K562 (cell line): ENCODE data around the gene IPPK. TPM values are rescaled to one million over a fixed set of nuclear protein-coding genes. Genes with fewer than 3 reads are reported as not detected.

ENCODE experiments used
- ATAC-seq: fragments of 200-7000 bp; cut with Tn5 transposase; 3 replicates; pipeline ENCODE4 v1.9.1; 2020; ENCODE audit warnings: moderate library complexity
- BruUV-seq: library from RNA; stranded (reverse); fragments of 400-500 nt; replicated peaks from 2 replicates; lab custom pipeline; 2021; lab: Mats Ljungman, UMichigan
- CTCF ChIA-PET: fragments of 300-600 bp; formaldehyde crosslinking; extraction: SDS; loops from one replicate; lab custom pipeline; 2021; ENCODE audit warnings: low intra/inter-chr PET ratio; lab: Yijun Ruan, JAX
- POLR2A ChIA-PET: fragments of 300-600, 350-650 bp; sonication (Branson Sonifier 250); formaldehyde crosslinking; extraction: SDS; loops from one replicate; lab custom pipeline; 2021; ENCODE audit warnings: antibody characterized with exemption, inconsistent platforms; lab: Yijun Ruan, JAX
- DNase-seq, 4 experiments: peaks; one replicate each; pipeline versions ENCODE4 v3.0.0 to v3.0.0-alpha.2; 2011 to 2018; ENCODE audit warnings: low spot score in 3 of 4, mixed read lengths in 3 of 4; ENCODE audit errors: extremely low read depth in 1 of 4
- FAIRE-seq: peaks from 2 replicates; lab custom pipeline; 2011; peaks lifted over from hg19 to GRCh38; lab: Jason Lieb, UNC
- H2AFZ ChIP-seq: 2 replicates; pipeline ENCODE4 v1.6.0; 2011; ENCODE audit warnings: low read depth, low read length, control low read depth, inconsistent platforms
- H3K27ac ChIP-seq: fragments of 200-600 bp; 3 replicates; pipeline ENCODE4 v1.8.0; 2011; ENCODE audit warnings: low read depth, mild to moderate bottlenecking, control low read depth, inconsistent platforms, low read length, moderate library complexity, mixed read lengths; ENCODE audit errors: extremely low read depth
- H3K27me3 ChIP-seq, 2 experiments: fragments of 300-600 bp in 1 of 2; 2 replicates in 1 of 2; 3 replicates in 1 of 2; pipeline versions ENCODE4 v1.6.0 to v1.8.0; 2011; ENCODE audit warnings: inconsistent platforms in 2 of 2, low read length in 2 of 2, mild to moderate bottlenecking in 1 of 2, mixed read lengths in 1 of 2, moderate library complexity in 1 of 2; ENCODE audit not compliant: control insufficient read depth in 2 of 2, insufficient read depth in 2 of 2
- H3K36me3 ChIP-seq: fragments of 300-600 bp; 3 replicates; pipeline ENCODE4 v1.8.0; 2011; ENCODE audit warnings: mild to moderate bottlenecking, low read length, inconsistent platforms; ENCODE audit not compliant: control insufficient read depth, insufficient read depth
- H3K4me1 ChIP-seq, 2 experiments: fragments of 200-600 bp in 1 of 2; replicated peaks in 1 of 2; 2 replicates in 1 of 2; 3 replicates in 1 of 2; pipeline versions ENCODE4 v1.5.1 to v1.8.0; 2011; ENCODE audit warnings: inconsistent platforms in 2 of 2, low read length in 2 of 2, mild to moderate bottlenecking in 1 of 2, mixed read lengths in 1 of 2, moderate library complexity in 1 of 2; ENCODE audit not compliant: control insufficient read depth in 2 of 2, insufficient read depth in 2 of 2
- H3K4me2 ChIP-seq: 2 replicates; pipeline ENCODE4 v1.6.1; 2011; ENCODE audit warnings: low read length, control low read depth, inconsistent platforms, mixed read lengths; ENCODE audit not compliant: insufficient read depth
- H3K4me3 ChIP-seq: fragments of 200-600 bp; sonication (generic), shearing (Covaris generic); 2 replicates; pipeline ENCODE4 v1.5.1; 2016; ENCODE audit warnings: control low read depth, inconsistent platforms
- H3K79me2 ChIP-seq: fragments of 200-600 bp; 3 replicates; pipeline ENCODE4 v1.8.0; 2011; ENCODE audit warnings: low read length, inconsistent platforms; ENCODE audit not compliant: control insufficient read depth, insufficient read depth
- H3K9ac ChIP-seq, 2 experiments: 2 replicates each; pipeline versions ENCODE4 v1.6.0 to v1.6.1; 2011; ENCODE audit warnings: low read depth in 2 of 2, low read length in 2 of 2, control low read depth in 1 of 2, inconsistent platforms in 1 of 2, mild to moderate bottlenecking in 1 of 2, mixed read lengths in 1 of 2; ENCODE audit not compliant: insufficient read depth in 1 of 2
- H3K9me1 ChIP-seq: one replicate; pipeline ENCODE4 v1.6.0; 2011; ENCODE audit warnings: inconsistent platforms, mild to moderate bottlenecking, low read length, moderate library complexity; ENCODE audit not compliant: control insufficient read depth, insufficient read depth
- H3K9me3 ChIP-seq: replicated peaks from 2 replicates; pipeline ENCODE4 v1.5.1; 2011; ENCODE audit warnings: low read depth, low read length, inconsistent platforms; ENCODE audit not compliant: control insufficient read depth, insufficient read depth
- H4K20me1 ChIP-seq: replicated peaks from 2 replicates; pipeline ENCODE4 v1.6.1; 2011; ENCODE audit warnings: low read length, inconsistent platforms, mixed read lengths; ENCODE audit not compliant: control insufficient read depth, insufficient read depth
- CBX1 ChIP-seq: sonication (generic); IDR thresholded peaks from 2 replicates; pipeline ENCODE4 v1.6.1; 2016; ENCODE audit warnings: antibody characterized with exemption, low read depth, mild to moderate bottlenecking
- E2F4 ChIP-seq: sonication (generic); formaldehyde crosslinking; IDR thresholded peaks from 2 replicates; pipeline ENCODE4 v1.8.0; 2022; ENCODE audit warnings: mild to moderate bottlenecking, low read depth, missing genetic modification reagents
- EP300 ChIP-seq: IDR thresholded peaks from 2 replicates; pipeline ENCODE4 v1.6.1; 2012; ENCODE audit warnings: low read length, improper control_type of control experiment
- FOXJ2 ChIP-seq: fragments of 200-800 bp; sonication (Bioruptor generic); IDR thresholded peaks from 2 replicates; pipeline ENCODE4 v1.6.1; 2016; ENCODE audit warnings: missing genetic modification characterization, missing compliant biosample characterization
- HOMEZ ChIP-seq: fragments of 250-450 bp; sonication (Bioruptor Pico); IDR thresholded peaks from 2 replicates; pipeline ENCODE4 v1.4.0; 2020; ENCODE audit warnings: mild to moderate bottlenecking, moderate library complexity
- HSF4 ChIP-seq: fragments of 250-450 bp; sonication (Bioruptor Pico); IDR thresholded peaks from 2 replicates; pipeline ENCODE4 v2.1.2; 2022; ENCODE audit warnings: mild to moderate bottlenecking, moderate library complexity, borderline replicate concordance
- KHSRP ChIP-seq: fragments of 450-650 bp; IDR thresholded peaks from 2 replicates; pipeline ENCODE4 v1.6.1; 2017
- NFYB ChIP-seq: IDR thresholded peaks from 2 replicates; pipeline ENCODE4 v1.6.1; 2011; ENCODE audit warnings: mild to moderate bottlenecking, moderate library complexity; ENCODE audit not compliant: insufficient read length; ENCODE audit errors: extremely low read depth
- RBM14 ChIP-seq: fragments of 200-400 bp; formaldehyde crosslinking; IDR thresholded peaks from 2 replicates; pipeline ENCODE4 v1.6.1; 2018; ENCODE audit warnings: low read depth, mild to moderate bottlenecking, low read length, moderate library complexity, borderline replicate concordance; ENCODE audit not compliant: insufficient read depth
- RHOXF2B ChIP-seq: fragments of 250-450 bp; sonication (Bioruptor Pico); conservative IDR thresholded peaks from 2 replicates; pipeline ENCODE4 v1.5.1; 2021
- ZNF133 ChIP-seq: fragments of 250-450 bp; sonication (Bioruptor Pico); IDR thresholded peaks from 2 replicates; pipeline ENCODE4 v1.4.0; 2020; ENCODE audit warnings: mild to moderate bottlenecking
- ZNF507 ChIP-seq: conservative IDR thresholded peaks from 2 replicates; pipeline ENCODE4 v1.6.1; 2017; ENCODE audit warnings: missing genetic modification characterization, missing compliant biosample characterization
- ZNF609 ChIP-seq: sonication (generic); formaldehyde crosslinking; IDR thresholded peaks from 2 replicates; pipeline ENCODE4 v1.8.1; 2023; ENCODE audit warnings: missing genetic modification reagents, mild to moderate bottlenecking, borderline replicate concordance
- ZNF695 ChIP-seq: fragments of 450-650 bp; formaldehyde crosslinking; IDR thresholded peaks from 2 replicates; pipeline ENCODE4 v1.4.0; 2020; ENCODE audit warnings: mild to moderate bottlenecking, moderate library complexity
- WGBS: fragments of 100-300 bp; shearing (Covaris generic); methylation state at CpG from one replicate; pipeline ENCODE4 v1.1.6; 2016; ENCODE audit warnings: low coverage, mixed read lengths; ENCODE audit not compliant: insufficient coverage; ENCODE audit errors: missing lambda C conversion rate; 5-methylcytosine and 5-hydroxymethylcytosine counted together
- in situ Hi-C: fragments of 300-500 bp; cut with MboI; formaldehyde crosslinking; loops from 4 replicates; pipeline ENCODE4 v1.15.0; 2018; ENCODE audit warnings: inconsistent platforms, mixed read lengths
- intact Hi-C: fragments of 100-400 bp; cut with micrococcal nuclease; formaldehyde crosslinking; loops from 2 replicates; pipeline ENCODE4 v1.14.2; 2022
- polyA plus RNA-seq, 8 experiments: library from polyadenylated mRNA; depleted of rRNA in 4 of 8; stranded (reverse) in 5 of 8; unstranded in 3 of 8; fragments of >200 nt; fragmentation: Nextera tagmentation in 2 of 8; fragmentation: Illumina TruSeq in 1 of 8; extraction: Ambion mirVana in 2 of 8; extraction: Trizol in 1 of 8; gene quantifications; 2 replicates each; pipeline versions ENCODE4 v1.2.1 to v1.2.3, GENCODE V29; 2011 to 2014; ENCODE audit warnings: inconsistent platforms in 1 of 8, missing spikeins in 1 of 8
- total RNA-seq, 7 experiments: library from RNA; depleted of rRNA in 6 of 7; stranded (reverse); fragments of >200 nt in 6 of 7; fragmentation: Illumina TruSeq in 2 of 7; extraction: Trizol in 2 of 7; gene quantifications; 2 replicates each; pipeline versions ENCODE4 v1.2.1 to v1.2.3, GENCODE V29; 2011 to 2021; ENCODE audit warnings: low replicate concordance in 1 of 7

Gene IPPK
- total and polyA plus RNA-seq, 9 of the 15 experiments (the other 6 are each of a cell fraction or from before 2014, with no cell fraction given), result 3.1 to 22.2 (median 11.2) TPM

- Histone ChIP-seq H3K4me1 (peaks cover 0 to 5% of the 10 kb centered on the region in 2 experiments; a peak in 1 of 5 replicates), H3K4me2 (no peak overlapping the region), H3K9me3 (no peaks in the 10 kb centered on the region), H3K4me3 (no peak overlapping the region), H3K27me3 (no peaks in the 10 kb centered on the region), H3K9me1 (no peaks in the 10 kb centered on the region), H4K20me1 (no peaks in the 10 kb centered on the region)
- intact Hi-C loops, result loop anchor here (5.0 to 10.0 kb wide), 2 partner anchors 162 to 290 kb away; no protein-coding TSS in a partner anchor
- no TSS peak for BruUV-seq
- FAIRE-seq, result no peak
- 96% methylated on average over 4 of the region's 5 CpGs for WGBS
- TF ChIP-seq HSF4 (CRISPR knock-in tag) (no peak), FOXJ2 (tag) (no peak), NFYB (no peak), E2F4 (no peak), ZNF695 (CRISPR knock-in tag) (no peak), KHSRP (no peak), EP300 (no peak), HOMEZ (CRISPR knock-in tag) (no peak), ZNF609 (CRISPR knock-in tag) (no peak), ZNF507 (no peak), RBM14 (no peak), CBX1 (no peak), ZNF133 (no peak), RHOXF2B (CRISPR knock-in tag) (no peak)
- TF ChIP-seq, all 486 proteins: peak for 0
- ATAC-seq (no peak), DNase-seq (no peak)
- CTCF ChIA-PET, result no interaction called here
- no peak overlapping the region for H3K27ac ChIP-seq
- in situ Hi-C loops, result loop anchor here (10.0 kb wide), 1 partner anchor 308 kb away; the partner anchor contains the start of genes CENPP and NOL8
- POLR2A ChIA-PET, result no interaction called here
- no peak overlapping the region for H2AFZ ChIP-seq
- H3K79me2 ChIP-seq, result no peaks in the 10 kb centered on the region
- no peak overlapping the region for H3K9ac ChIP-seq
- peaks cover 56% of the 10 kb centered on the region for H3K36me3 ChIP-seq
These were observed 37.3 kb downstream of the IPPK start for GRCh38 chr9:92632641-92633040.
